IPS-18c (cell line): Measurements from ENCODE around the gene TBC1D10B.
"Not testable (repeated sequence)": the region's sequence is repeated elsewhere in the genome, so short reads cannot be mapped to it uniquely, and the experiment has no call there.

Experiments used
- H3K4me3 ChIP-seq: 2 replicates; pipeline ENCODE4 v1.7.0; 2013; ENCODE audit warnings: low read depth, mild to moderate bottlenecking, low read length, moderate library complexity; ENCODE audit not compliant: insufficient read depth
- H3K9me3 ChIP-seq: one replicate; pipeline ENCODE4 v1.6.1; 2013; ENCODE audit warnings: mild to moderate bottlenecking, low read length, moderate library complexity; ENCODE audit not compliant: control insufficient read depth, insufficient read depth

The TBC1D10B gene

DNA sequence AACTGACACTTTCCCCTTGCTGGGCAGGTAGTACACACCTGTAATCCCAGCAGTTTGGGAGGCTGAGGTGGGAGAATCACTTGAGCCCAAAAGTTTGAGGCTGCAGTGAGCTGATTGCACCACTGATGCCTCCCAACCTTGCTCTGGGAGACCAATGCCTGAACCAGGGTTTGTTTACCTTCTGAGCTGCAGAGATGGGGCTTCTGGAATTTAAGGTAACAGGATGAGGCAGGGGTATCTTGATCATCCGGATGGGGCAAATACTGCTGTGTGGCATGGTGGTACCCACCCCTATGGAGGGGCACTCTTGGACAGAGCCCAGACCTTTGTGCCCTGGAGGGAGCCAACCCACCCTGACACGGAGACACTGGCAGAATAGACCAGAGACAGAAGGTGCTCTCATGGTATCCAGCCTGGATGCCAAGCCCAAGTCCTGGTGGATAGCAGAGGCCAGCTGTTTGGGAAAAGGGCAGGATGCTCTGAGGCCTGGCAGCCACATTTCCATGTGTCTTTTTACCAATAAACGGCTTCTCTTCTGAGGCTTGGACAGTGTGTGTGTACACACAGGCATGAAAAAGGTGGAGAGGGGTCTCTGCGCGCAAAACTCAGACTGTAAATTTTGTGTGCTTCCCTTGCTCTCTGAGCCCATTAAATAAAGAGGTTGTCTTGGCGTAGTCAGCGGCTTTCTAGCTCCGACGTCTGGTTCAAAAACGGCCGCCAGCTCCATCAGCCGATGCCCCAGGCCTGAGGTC, 29.3 kb upstream of the TBC1D10B start:
- Histone ChIP-seq H3K9me3 (no peaks in the 10 kb centered on the region), H3K4me3 (peak overlapping the region; percentile 60)

DNA sequence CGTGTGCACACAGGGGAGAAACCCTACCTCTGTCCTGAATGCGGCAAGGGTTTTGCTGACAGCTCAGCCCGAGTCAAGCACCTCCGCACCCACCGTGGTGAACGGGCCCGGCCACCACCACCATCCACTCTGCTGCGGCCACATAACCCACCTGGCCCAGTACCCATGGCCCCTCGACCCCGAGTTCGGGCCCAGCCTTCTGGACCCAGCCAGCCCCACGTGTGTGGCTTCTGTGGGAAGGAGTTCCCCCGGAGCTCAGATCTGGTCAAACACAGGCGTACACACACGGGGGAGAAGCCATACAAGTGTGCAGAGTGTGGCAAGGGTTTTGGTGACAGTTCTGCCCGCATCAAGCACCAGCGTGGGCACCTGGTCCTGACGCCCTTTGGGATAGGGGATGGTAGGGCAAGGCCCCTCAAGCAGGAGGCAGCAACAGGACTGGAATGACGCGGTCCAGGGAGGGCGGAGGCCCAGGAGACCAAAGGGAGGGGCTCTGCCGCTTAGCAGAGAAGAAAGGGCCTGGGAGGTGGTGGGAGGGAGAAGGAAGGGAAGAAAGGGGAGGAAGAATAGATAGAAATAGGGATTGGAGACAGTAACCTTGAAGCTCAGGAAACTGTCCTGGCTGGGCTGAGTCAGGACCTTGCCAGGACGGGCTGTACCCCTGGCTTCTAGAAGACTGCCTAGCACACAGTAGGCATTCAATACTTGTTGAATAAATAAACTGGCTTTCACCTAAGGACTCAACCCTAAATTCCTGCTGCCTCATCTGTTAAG, 28.6 kb upstream of the TBC1D10B start:
- no peak overlapping the region for H3K4me3 ChIP-seq
- H3K9me3 ChIP-seq, result no peaks in the 10 kb centered on the region

DNA sequence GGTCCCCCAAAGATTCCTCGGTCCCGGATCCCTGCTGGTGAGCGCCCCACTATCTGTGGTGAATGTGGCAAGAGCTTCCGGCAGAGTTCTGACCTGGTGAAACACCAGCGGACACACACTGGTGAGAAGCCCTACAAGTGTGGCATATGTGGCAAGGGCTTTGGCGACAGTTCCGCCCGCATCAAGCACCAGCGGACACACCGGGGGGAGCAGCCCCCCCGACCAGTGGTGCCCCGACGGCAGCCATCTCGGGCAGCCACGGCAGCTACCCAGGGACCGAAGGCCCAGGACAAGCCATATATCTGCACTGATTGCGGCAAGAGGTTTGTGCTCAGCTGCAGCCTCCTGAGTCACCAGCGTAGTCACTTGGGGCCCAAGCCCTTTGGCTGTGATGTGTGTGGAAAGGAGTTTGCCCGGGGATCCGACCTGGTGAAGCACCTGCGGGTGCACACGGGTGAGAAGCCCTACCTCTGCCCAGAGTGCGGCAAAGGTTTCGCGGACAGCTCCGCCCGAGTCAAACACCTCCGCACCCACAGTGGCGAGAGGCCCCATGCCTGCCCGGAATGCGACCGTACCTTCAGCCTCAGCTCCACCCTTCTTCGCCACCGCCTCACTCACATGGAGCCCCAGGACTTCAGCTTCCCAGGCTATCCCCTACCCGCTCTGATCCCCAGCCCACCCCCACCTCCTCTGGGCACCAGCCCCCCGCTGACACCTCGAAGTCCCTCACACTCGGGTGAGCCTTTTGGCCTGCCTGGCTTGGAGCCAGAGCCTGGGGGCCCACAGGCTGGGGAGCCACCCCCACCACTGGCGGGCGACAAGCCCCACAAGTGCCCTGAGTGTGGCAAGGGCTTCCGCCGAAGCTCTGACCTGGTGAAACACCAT, 27.7 kb upstream of the TBC1D10B start:
- Histone ChIP-seq H3K9me3 (no peaks in the 10 kb centered on the region), H3K4me3 (no peak overlapping the region)

DNA sequence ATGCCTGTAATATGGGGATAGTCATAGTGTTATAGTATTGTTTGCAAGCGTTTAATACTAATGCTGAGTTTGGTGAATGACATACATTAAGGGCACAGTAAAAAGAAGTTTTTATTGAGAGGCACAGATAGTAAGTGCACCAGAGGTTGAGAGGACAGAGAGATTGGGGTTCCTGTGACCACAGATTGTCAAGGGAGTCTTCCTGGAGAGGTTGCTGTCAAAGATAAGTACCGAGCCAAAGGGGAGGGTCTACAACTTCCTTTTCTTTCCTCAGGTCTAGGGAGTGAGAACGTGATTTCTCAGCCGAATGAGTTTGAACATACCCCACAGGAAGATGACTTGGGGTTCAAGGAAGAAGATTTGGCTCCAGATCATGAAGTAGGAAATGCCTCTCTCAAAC, 26.8 kb upstream of the TBC1D10B start:
- H3K4me3 ChIP-seq, result no peak overlapping the region
- H3K9me3 ChIP-seq, result no peaks in the 10 kb centered on the region

DNA sequence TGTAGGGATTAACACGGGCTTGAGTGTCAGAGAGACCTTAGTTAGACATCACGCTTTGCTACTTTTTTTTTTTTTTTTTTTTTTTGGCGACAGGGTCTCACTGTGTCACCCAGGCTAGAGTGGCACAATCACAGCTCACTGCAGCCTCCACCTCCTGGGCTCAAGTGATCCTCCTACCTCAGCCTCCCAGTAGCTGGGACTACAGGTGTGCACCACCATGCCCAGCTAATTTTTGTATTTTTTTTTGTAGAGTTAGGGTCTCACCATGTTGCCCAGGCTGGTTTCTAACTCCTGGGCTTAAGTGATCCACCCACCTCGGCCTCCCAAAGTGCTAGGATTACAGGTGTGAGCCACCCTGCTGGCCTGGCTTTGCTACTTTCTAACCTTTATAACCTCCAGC, 26.3 kb upstream of the TBC1D10B start:
- peak overlapping the region; percentile 94 for H3K4me3 ChIP-seq
- H3K9me3 ChIP-seq, result not testable (repeated sequence)

DNA sequence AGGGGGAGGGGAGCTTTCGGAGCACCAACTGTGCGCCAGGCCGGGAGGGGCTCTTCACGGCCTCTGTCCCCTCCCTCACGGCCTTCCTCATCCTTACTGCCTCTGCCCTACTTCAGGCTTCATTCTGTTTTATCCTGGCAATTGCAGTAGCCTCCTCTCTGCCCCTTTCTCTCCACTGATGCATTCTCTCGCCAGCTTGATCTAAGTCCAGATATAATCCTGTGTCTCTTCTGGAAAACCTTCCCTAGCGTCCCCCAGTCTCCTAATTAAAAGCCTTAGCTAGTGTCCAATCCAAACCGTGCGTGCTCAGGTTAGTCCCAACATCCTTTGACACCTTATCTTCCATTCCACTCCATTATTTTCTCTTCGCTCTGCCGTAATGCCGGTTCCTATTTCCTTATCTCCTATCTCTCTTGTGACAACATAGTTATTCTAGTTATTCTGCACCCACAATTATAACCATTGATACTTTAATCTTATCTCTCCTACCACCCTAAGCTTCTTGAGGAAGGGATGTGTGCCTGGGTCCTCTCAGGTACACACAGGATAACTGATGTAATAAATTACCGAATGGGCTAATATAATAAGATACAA, 25.8 kb upstream of the TBC1D10B start:
- H3K9me3 ChIP-seq, result no peaks in the 10 kb centered on the region

DNA sequence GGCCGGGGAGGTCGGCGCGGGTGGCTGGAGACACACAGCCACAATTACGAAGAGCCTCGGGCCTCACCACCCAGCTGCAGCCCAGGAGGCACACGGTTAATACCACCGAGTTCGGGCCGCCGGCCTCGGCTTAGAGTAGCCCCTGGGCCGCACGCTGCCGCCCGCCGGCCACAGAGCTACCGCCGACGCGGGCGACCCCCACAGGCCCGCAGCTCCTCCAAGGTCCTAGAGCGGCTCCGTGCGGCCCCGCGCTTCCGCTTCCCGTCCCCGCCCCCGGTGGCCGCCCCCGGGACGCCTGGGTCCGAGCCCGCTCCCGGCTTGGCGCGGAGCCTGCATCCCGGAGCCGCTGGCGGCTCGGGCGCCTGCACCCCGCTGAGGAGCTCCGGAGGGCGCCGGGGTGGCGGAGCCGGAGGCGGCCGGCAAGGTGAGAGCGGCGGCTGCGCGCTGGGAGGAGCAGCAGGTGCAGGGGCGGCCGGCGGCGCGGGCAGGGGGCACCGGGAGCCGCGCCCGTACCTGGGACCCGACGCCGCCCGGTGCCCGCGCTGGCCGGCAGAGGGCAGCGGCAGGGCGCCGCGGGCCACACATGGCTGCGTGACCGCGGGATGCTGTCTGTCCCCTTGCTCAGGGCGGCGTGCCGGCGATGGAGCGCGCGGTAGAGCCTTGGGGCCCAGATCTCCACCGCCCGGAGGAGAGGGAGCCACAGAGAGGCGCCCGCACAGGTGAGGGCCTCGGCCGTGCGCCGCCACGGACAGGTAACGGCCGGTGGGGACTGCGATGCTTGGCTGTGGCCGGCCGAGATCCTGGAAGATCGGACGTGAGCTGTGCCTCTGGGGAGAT, 25.1 kb upstream of the TBC1D10B start, which contains the start of gene ZNF48:
TSS of gene ZNF48 (plus strand) at position 266 of the 837 bp plus-strand sequence. CDS start at position 641, 375 bp downstream.
- Histone ChIP-seq H3K4me3 (peak within 1 kb of the TSS; percentile 94), H3K9me3 (no peaks in the 10 kb centered on the region)

More for the DNA sequence above, 25.8 kb upstream of the TBC1D10B start:
- peak overlapping the region; percentile 94 for H3K4me3 ChIP-seq

DNA sequence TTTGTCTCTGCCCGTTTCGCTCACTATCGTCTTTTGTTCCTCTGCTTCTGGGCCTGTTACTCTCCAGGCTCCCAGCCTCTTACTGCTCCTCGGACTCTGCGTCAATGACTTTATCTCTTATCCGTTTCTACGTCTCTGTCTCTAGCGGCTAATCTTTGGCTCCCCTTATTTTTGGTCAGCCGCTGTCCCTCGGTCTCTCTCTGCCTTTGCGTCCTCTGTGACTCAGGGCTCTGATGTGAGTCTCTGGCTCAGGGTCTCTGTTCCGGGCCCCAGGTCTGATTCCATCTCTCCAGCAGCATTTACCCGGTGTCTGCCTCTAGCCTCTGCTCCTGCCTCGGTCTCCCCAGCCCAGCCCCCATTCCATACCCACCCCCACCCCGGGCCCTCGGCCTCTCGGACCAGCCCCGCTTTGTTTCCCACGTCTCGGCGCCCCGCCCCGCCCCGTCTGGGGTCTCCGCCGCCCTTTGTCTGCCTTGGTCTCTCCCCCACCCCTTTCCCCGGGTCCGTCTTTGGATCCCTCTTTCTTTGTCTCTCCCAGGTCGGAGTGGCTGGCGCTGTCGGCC, 24.4 kb upstream of the TBC1D10B start:
- peak overlapping the region; percentile 94 for H3K4me3 ChIP-seq
- H3K9me3 ChIP-seq, result no peaks in the 10 kb centered on the region

DNA sequence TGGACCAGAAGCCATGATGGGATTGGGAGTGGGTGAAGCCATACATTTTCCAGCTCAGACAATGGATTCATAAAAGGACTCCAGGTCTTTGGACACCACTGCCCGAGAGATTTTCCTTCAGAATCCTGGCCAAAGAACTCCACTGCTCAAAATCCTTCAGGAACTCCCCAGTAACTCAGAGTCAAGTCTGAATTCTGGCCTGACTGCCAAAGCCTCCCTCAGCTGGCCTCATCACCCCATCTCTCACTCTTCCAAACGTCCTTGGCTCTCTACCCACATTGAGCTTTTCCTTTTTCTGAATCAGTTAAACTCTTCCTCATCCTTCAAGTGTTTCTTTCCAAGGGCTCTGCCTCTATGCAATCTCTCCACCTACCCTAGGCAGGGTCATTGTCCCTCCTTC, 13.2 kb upstream of the TBC1D10B start:
- Histone ChIP-seq H3K9me3 (no peaks in the 10 kb centered on the region), H3K4me3 (no peak overlapping the region)

DNA sequence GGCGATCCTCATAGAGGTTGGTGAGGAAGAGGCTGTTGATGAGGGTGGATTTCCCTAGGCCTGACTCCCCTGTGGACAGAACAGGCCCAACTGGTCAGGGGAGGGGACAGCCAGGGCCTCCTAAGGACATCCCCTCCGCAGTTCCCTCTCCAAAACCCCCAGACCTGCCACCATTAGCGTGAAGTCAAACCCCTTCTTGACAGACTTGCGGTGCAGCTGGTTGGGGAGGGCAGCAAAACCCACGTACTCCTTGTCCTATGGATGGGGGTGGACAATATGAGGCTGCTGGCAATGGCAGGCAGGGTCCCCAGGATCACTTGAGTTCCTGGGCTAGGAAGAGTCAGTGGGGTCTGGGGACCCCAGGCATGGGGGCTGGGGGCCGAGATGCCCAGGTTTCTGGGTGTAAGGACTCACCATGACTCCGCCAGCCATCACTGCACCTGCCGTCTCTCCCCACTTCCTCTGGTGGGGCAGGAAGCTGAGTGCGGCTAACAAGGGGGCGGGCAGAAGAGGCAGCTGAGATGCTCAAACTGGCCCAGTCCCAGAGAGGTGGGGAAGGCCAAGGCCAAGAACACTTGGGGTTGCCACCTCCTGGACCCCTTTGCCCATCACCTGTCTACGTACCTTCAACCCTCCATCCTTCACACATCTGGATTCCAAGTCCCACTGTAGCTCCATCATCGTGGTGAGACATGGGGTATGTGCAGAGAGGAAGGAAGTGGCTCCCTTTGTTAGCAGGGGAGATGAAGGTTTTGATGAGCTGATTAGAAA, 12.0 kb upstream of the TBC1D10B start, which contains the start of gene SEPTIN1:
TSS of gene SEPTIN1 (minus strand) at position 451 of the 771 bp plus-strand sequence. CDS start at position 432, 19 bp downstream.
- no peaks in the 10 kb centered on the region for H3K9me3 ChIP-seq
- no peak within 1 kb of the TSS for H3K4me3 ChIP-seq

DNA sequence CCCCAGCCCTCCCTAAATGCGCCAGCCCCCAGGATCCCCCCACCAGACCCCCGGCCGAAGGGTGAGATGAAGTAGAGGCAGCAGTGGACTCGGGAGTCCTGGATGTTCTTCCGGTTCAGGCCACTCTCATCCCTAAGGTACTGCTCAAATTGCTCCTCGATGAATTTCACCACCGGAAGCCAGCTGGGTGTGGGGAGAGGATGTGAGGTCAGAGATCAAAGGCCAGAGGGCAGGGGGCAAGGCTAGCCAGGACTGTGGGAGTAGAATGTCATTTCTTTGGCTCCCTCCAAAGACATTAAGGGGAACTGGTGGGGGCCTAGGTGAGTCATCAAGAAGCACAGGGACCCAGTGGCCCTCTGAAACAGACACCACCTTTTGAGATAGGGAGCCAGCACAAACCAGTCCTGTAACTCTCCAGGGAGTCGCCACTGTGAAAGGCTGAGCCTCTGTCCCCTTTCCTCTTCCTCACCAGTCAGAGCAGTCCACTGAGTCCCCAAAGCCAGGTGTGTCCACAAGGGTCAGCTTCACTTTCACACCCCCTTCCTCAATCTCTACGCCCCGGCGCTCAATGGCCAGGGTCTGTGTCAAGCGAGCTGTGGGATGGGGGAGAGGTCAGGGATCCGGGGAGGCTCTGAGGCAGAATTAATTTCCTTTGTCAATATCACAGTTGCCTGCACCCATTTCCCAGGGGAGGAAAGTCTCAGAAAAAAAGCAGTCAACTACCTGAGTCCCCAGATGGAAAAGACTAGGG, 11.2 kb upstream of the TBC1D10B start:
- Histone ChIP-seq H3K9me3 (no peaks in the 10 kb centered on the region), H3K4me3 (no peak overlapping the region)

DNA sequence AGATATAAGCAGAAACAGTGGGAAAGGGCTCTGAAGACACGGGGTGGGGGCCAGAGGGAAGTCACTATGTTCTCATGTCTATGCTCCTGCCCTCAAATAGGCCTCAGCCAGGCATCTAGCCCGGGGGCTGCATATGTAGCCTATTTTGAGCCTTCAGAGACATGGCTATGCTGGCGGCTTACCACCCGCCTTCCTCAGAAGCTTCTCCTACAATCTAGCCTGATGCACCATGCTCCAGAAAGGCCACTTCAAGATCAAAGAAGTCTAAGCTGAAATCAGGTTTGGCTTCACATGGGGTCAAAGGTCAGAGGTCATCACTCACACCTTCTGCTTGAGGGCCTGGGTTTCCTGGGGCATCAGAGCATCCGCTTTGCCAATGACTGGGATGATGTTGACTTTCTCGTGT, 10.5 kb upstream of the TBC1D10B start:
- Histone ChIP-seq H3K9me3 (no peaks in the 10 kb centered on the region), H3K4me3 (no peak overlapping the region)

DNA sequence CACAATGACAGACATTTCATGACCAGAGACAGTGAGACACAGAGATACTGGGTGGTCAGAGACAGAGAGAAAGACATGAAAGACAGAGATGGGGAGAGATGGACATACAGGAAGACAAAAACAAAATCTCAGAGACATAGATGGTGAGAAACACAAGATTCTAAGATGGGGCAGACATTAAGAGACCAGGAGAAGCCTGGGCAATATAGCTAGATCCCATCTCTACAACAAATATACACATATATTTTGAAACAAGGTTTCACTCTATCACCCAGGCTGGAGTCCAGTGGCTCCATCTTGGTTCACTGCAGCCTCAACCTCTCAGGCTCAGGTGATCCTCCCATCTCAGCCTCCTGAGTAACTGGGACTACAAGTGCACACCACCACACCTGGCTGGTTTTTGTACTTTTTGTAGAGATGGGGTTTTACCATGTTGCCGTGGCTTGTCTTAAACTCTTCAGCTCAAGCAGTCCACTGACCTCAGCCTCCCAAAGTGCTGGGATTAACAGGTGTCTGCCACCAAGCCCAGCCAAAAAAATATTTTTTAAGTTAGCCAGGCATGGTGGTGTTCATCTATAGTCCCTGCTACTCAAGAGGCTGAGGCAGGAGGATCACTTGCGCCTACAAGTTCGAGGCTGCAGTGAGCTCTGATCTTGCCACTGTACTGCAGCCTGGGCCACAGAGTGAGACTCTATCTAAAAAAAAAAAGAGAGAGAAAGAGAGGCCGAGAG, 9.9 kb upstream of the TBC1D10B start:
- H3K4me3 ChIP-seq, result no peak overlapping the region

DNA sequence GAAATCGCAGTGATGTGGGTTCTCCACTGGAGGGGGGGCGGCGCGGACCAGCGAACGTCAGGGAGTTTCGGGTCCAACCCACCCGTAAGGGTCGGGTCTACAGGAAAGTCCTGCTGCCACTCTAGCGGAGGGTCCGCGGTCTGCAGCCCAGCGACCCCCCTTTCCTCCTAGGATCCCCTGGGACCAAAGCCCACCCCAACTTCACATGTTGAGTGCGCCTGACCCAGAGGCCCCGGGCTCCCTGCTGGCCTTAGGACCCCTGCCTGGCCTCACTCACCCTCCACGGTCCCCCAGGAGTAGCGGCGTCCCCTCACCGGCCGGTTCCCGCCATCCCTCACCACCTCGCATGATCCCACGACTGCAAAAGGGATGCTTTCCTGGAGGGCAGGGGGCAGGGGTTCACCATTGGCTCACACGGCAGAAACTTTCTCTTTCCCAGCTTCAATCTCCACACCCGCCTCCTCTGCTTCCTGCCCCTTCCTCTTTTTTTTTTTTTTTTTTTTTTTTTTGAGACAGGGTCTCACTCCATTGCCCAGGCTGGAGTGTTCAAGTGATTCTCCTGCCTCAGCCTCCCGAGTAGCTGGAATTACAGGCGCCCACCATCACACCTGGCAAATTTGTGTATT, 9.0 kb upstream of the TBC1D10B start:
- H3K4me3 ChIP-seq, result peak overlapping the region; percentile 81

More for the DNA sequence above, 9.9 kb upstream of the TBC1D10B start:
- H3K9me3 ChIP-seq, result no peaks in the 10 kb centered on the region

More for the DNA sequence above, 9.0 kb upstream of the TBC1D10B start:
- no peaks in the 10 kb centered on the region for H3K9me3 ChIP-seq
